HG03135 (cell line): Measurements from ENCODE around the gene ORAI3.
"Not testable (repeated sequence)": the region's sequence is repeated elsewhere in the genome, so short reads cannot be mapped to it uniquely, and the experiment has no call there.

Source experiments
- ATAC-seq: cut with Tn5 transposase; IDR thresholded peaks from one replicate; pipeline ENCODE4 v1.9.1; 2021; ENCODE audit warnings: mild to moderate bottlenecking, moderate library complexity; ENCODE audit not compliant: unreplicated experiment

Gene ORAI3

DNA sequence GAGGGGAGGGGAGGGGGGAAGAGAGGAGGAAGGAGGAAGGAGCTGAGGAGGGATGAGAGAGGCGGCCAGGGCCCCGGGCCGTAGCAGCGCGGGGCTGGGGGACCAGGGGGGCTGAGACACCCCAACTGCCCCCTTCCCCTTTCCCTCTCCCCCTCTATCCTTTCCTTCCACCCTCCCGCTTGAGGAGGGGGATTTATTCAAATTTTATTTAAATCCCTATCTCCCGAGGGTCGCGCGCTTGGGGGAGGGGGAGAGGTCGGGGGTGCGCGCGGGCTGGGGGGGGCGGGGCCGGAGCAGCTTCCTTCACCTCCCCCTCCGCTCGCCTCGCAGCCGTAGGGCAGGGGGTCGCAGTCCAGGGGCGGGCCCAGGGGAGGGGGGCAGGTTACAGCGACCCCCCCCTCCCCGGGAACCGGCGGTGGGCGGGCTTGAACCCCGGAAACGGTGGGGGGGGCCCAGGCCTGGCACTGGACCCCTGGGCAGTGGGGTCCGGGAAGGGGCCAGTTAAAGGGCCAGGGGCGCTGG is 25.3 kb upstream of the ORAI3 start, which contains the start of gene FBXL19:
FBXL19 (plus strand) TSS at position 19 of the 522 bp plus-strand sequence. CDS start 2,183 bp downstream, outside the sequence.
- ATAC-seq = no peak

DNA sequence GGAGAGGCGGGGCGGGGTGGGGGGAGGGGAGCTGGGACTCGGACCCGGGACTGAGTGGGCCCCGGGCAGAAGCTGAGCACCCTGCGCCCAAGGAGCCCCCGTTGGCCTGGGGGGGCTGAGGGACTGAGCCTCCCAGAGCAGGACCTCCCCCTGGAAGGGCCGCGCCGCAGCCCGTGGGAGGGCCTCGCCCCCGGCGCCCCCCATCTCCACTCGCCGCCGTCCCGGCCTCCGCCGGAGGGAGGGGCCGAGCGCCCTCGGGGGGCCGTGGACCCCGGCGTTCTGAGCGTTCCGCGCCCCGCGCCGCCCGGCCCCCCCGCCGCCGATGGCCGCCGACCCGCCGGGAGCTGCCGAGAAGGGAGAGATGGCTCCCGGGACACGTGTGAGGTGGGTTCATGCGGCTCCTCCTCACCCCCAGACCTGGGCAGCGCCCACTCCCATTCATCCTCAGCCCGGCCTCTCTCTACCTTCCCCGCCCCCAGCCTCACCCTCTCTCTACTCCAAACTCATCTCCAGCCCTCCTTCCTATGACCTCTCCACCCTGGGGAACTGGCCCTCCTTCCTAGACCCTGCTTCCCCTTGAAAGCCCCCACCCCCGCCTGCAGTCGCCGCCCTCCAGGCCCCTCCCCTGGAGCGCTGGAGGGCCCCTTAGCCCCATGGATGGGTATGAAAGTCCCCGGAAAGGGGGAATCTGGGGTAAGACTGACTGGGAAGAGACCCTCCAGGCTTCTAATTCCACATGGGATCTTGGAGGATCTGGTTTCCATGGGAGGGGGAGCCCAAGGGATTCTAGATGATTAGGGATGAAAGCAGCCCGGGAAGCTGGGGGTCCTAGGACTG is 24.6 kb upstream of the ORAI3 start:
- ATAC-seq = no peak

DNA sequence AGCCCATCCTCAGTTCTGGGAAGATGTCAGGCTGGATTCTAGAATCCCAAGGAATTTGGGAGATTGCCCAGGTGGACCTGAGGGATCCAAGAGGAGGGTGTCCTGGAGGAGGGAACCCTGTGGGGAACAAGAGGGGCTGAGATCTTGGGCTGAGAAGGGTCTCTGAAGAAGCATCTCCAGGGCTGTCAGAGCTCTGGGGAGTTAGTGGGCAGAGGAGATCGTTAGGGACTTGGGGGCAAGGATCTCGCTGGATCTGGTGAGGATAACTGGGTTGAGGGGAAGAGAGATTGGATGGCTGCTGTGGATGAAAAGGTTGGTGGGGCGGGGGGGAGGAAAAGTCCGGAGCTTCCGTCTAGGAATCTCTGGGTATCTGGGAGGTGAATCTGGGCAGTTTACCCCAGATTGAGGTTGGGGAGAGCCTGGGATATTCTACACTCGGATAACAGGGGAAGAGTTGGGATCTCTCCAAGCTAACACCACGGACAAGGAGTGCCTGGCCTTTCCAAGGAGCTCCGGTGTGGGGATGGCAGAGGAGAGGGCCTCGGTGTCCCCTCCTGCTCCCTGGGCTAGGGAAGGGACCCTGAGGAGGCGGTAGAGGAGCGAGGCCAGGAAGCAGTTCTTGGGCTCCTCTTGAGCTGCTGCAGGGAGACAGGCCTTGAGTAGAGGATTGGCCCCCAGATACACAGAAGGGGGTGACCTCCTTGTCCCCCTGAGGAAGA is 23.8 kb upstream of the ORAI3 start:
- no peak for ATAC-seq

DNA sequence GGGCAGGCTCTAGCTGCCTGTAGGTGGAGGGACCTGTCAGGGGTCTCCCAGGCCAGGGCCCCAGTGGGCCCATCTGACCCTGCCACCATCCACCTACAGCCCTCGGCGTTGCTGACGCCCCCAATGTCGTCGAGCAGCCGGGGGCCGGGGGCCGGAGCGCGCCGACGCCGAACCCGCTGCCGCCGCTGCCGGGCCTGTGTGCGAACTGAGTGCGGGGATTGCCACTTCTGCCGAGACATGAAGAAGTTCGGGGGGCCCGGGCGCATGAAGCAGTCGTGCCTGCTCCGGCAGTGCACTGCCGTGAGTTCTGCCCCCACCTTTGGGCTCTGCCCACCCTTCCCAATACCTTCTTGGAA is 23.3 kb upstream of the ORAI3 start:
- no peak for ATAC-seq

DNA sequence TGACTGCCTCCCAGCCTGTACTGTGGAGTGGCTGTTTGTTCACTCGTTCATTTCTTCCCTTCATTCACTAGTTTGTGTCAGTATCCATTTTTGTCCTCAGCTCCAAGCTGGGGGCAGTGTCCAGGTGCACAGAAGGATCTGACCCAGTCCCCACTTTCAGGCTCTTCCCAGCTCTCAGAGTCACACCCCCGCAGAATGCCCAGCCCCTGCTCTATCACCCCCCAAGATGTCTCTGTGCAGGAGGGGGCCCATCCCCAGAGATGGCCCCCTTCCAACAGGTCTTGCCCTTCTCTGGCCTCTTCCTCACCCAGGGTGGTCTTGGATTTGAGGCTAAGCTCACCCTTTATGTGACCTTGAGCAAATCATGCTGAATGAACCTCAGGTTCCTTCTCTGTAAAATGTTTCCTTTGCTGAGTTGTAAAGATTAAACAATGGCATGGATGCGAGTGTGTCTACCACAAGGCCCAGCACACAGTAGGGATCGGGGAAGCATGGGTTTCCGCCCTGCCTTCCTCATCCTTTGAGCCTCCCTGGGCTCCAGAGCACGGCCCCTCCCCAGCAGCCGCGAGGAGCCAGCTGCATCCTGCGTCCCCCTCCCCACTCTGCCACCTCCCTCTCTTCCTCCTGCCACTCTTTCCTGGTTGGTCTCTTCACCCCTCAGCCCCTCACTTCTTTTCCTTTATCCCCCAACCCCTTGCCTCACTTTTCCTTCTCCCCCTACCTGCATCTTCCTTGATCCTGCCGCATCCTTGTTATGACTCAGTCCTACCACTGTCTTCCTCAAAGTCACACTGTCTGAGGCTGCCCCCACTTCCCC is 22.7 kb upstream of the ORAI3 start:
- ATAC-seq = no peak

DNA sequence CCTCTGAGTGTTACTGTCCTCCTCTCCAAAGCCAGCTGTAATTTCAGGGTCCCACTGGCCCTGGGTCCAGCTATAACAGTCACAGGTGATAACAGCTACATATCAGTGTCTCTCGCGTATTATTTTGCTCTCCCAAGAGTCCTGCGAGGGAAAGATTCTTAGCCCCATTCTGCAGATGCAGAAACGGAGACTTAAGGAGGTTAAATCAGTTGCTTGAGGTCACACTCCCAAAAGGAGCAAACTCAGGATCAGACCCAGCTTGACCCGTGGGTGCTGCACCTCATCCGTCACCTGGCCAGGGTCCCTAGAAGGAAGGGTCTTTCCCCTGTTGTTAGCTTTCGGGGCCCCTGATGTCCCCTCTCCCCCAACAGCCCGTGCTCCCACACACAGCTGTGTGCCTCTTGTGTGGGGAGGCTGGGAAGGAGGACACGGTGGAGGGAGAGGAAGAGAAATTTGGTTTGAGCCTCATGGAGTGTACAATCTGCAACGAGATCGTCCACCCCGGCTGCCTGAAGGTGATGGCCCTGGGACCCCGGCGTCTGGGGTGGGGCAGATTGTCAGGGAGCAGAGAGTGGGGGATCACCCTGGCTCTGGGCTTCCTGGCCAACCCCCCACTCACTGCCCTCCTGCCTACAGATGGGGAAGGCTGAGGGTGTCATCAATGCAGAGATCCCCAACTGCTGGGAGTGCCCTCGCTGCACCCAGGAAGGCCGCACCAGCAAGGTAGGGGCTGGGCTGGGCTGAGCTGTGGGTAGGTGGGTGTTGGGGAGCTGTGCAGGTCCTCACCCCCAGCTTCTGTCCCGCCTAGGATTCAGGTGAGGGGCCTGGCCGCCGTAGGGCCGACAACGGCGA is 21.7 kb upstream of the ORAI3 start:
- no peak for ATAC-seq

DNA sequence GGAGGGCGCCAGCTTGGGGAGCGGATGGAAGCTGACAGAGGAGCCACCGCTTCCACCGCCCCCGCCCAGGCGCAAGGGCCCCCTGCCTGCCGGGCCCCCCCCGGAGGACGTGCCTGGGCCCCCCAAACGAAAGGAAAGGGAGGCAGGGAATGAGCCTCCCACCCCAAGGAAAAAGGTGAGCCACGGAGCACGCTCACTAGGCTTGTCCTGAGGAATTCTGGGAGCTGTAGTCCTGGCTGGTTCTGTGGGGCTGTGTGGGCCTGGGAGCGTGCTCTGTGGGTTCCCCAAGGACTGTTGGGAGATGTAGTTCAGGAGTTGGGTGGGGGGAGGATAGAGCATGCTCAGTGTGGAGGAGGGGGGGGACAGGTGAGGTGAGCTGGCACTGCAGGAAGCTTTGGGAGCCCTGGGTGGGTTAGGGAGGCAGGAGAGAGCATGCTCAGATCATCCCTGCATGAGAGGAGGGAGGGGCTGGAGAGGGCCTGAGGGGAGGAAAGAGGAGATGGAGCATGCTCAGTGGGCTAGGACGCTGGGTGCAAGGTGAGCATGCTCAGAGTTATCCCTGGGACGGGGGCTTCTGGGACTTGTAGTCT is 21.0 kb upstream of the ORAI3 start:
- ATAC-seq = no peak

DNA sequence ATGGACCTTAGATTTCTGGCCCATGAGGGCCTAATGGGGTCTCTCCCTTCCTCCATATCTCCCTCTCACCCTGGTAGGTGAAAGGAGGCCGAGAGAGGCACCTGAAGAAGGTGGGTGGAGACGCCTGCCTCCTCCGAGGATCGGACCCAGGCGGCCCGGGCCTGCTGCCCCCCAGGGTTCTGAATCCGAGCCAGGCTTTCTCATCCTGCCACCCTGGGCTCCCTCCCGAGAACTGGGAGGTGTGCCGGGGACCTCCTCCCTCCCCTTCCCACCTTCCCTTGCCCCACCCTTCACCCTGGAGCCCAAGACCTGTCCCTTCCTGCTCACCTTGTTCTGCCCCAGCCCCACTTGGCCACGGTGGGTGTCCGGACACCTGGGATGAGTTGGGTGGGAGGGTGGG is 20.5 kb upstream of the ORAI3 start:
- ATAC-seq = no peak

DNA sequence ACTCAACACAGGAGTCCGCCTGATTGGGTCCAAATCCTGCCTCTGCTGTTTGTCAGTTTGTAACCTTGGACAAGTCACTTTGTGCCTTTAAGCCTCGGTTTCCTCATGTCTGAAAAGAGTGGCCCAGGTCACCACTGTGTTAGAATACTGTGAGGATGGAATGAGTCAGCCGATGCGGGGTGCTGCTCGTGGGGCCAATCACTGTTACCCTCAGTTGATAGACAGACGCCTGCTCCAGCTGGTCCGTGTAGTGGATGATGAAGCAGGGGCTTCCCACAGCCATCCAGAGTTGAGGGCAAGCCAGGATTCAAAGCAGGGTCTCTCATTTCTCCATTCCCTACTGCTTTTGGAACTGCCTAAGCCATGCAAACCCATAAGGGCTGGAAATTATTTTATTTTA is 19.7 kb upstream of the ORAI3 start:
- ATAC-seq = no peak

DNA sequence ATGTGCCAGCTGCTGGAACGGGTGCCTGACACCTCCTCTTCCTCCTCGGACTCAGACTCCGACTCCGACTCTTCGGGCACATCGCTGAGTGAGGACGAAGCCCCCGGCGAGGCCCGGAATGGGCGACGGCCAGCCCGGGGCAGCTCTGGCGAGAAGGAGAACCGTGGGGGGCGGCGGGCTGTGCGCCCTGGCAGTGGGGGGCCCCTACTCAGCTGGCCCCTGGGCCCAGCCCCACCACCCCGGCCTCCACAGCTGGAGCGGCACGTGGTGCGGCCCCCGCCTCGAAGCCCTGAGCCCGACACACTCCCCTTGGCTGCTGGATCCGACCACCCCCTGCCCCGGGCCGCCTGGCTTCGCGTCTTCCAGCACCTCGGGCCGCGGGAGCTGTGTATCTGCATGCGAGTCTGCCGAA is 18.7 kb upstream of the ORAI3 start:
- no peak for ATAC-seq

DNA sequence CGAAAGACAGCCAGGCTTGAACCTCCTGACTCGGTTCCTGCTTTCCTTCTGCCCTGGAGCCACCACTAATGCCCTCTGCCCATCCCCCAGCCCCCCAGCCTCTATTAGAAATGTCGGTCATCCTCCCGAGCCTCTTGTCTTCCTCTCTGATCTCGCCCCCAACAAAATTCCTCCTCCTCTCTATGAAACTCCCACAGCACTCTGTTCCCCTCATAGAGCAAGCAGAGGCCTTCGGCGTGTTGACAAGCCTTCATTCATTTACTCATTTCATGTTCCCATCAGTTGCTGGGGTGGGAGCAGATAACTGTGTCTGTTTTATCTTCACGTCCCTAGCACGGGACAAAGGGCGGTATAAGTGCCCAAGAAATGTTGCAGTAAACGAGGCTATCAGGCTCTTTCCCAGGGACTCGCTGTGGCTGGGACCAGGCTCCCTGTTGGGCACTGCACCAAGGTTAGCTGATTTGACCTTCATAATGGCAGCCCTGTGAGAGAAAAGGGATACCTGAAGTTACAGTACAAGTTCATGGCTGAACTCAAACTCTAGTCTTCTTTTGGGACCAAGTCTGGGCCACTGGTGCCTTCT is 17.7 kb upstream of the ORAI3 start:
- ATAC-seq = no peak

DNA sequence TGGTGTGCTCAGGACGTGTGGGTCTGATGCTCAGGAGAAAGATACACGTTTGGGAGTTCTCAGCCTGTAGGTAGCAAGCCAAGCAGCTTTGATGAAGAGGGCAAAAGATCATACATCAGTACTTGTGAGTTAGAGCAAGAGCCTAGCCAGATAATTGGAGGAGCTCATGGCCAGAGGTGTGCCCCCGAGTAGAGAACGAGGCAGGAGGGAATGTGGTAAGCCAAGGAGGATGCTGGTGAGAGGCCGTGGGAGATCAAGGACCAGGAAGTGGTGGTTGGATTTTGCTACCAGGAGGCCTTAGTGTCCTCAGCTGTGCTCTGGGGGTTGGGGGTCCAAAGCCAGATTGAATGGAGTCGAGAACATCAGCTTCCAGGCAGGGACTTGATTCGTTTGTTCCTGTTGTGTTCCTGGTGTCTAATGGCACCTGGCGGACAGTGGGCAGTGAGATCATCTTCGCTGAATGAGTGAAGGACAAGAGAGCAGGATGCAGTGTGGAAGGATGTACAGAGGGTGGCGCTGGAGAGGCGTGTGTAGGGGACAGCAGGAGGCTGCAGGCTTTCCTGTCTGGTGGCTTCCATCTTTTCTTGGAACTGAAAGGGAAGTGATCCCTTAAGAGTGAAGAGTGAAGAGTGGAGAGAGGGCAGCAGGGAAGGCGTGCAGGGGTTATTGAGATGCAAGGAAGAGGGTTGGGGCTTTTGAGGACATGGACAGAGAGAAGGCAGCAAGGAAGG is 13.9 kb upstream of the ORAI3 start:
- ATAC-seq = no peak

DNA sequence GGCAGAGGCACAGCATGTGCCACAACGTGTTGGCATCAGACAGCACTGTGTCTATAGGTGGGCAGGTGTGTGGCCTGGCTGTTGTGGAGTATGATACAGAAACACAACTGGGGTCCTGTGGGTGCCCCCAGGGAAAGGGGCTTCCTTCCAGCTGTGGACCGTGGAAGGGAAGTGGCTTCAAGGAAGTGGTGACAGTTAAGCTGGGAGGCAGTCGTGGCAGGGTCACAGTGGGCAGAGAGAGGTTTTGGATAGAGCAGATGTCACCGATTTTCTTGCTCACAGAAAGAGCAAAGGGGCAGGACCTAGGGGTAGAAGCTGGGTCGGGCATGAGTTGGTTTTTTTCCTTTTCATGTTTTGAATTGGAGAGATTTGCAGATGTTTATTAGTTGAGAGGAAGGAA is 11.2 kb upstream of the ORAI3 start:
- ATAC-seq = no peak

DNA sequence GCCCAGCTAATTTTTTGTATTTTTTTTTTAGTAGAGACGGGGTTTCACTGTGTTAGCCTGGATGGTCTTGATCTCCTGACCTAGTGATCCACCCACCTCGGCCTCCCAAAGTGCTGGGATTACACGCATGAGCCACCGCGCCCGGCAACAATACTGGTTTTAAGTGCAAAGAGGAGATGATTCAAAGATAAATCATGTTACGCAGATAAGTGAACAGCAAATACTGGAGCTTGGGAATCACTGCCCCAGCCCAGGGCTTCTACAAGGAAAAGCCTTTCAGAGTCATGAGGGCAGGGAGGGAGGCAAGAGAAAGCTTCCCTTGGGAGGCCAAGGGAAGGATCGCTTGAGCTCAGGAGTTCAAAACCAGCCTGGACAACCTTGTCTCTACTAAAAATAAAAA is 9.3 kb upstream of the ORAI3 start:
- not testable (repeated sequence) for ATAC-seq

DNA sequence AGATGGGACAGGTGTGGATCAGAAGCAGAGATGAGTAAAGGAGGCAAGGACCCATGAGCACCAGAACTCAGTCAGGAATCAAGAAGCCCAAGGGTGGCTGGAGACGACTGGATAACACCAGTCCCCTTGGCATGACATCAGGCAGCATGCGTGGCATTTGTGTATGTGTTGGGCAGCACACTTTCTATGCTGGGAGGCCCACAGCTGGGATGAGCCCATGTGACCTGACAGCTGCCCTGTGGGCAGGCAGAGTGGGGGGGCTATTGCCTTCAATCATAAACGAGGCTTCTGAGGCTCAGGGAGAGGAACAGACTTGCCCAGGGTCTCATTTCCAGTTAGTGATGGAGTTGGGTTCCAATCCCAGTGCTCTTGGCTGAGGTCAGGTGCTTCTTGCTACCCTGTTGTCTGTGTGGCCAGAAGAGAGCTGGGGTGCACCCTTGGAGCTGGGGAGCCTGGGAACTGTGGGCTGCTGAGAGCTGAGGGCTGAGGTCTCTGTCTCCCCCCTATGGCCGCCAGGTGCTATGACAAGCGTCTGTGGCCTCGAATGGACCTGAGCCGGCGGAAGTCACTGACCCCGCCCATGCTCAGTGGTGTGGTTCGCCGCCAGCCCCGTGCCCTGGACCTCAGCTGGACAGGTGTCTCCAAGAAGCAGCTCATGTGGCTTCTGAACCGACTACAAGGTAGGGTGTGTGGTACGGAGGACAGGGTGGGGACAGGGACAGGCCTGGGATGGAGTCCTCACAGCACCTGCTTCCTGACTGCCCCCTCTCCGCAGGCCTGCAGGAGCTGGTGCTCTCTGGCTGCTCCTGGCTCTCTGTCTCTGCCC is 7.1 kb upstream of the ORAI3 start:
- ATAC-seq = peak; percentile 67

DNA sequence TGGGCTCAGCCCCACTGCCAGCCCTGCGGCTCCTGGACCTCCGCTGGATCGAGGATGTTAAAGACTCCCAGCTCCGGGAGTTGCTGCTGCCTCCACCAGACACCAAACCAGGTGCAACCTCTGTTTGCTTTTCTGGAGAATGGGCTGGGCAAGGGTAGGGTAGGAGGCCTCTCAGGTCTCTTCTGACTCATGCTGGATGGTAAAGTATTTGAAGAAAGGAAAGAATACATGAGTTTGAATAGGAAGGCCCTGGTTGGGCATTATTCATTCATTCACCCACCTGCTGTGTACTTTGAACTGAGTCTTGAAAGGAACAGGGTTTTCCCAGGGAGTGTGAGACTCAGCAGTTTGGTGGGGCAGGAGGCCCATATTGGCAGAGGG is 6.5 kb upstream of the ORAI3 start:
- ATAC-seq = no peak

DNA sequence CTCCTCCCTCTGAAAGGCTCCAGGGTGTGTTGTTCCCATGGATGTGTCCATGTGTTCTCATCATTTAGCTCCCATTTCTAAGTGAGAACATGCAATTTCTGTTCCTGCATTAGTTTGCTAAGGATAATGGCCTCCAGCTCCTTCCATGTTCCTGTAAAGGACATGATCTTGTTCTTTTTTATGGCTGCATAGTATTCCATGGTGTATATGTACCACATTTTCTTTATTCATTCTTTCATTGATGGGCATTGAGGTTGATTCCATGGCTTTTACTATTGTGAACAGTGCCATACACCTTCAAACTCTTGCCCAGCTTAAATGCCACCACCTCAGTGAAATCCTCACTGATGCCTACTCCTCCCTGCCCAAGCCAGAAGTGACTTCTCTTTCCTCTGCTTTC is 4.5 kb upstream of the ORAI3 start:
- ATAC-seq = no peak
